Hepatocyte (in vitro differentiated cells): Measurements from ENCODE around the gene PLA2G4F.

Source experiments
- EZH2 ChIP-seq: fragments of 200-600 bp; sonication (generic); IDR thresholded peaks from 2 replicates; pipeline ENCODE4 v1.6.1; 2016; ENCODE audit warnings: antibody characterized with exemption, mild to moderate bottlenecking, borderline replicate concordance
- EZH2phosphoT487 ChIP-seq: fragments of 200-600 bp; sonication (generic); IDR thresholded peaks from one replicate; pipeline ENCODE4 v1.6.1; 2018; ENCODE audit warnings: antibody characterized with exemption, mild to moderate bottlenecking, low read depth, moderate library complexity; ENCODE audit not compliant: unreplicated experiment, severe bottlenecking
- TF ChIP-seq, protein P1 (sequence below): fragments of 200-600 bp; sonication (generic); IDR thresholded peaks from 2 replicates; pipeline ENCODE4 v1.5.1; 2016; ENCODE audit warnings: antibody characterized with exemption, mild to moderate bottlenecking; ENCODE audit not compliant: poor library complexity

DNA sequence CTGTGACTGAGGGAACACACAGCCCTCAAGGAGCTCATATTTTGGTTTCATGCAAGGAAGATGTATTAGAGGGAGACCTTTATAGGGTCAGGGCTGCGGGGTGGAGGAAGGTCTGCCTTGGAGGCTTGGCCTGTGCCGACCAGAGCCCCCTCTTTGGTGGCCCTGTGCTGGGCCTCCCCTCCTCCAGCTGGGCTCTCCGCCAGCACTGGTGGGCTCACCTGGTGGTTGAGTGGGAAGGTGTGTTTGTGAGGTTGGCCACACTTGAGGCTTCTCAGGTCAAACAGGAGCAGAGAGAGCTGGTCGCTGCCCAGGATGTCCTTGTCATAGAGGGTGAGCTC, 2.6 kb downstream of the PLA2G4F start:
- TF ChIP-seq EZH2phosphoT487 (no peak), EZH2 (no peak)
- TF ChIP-seq, protein P1, sequence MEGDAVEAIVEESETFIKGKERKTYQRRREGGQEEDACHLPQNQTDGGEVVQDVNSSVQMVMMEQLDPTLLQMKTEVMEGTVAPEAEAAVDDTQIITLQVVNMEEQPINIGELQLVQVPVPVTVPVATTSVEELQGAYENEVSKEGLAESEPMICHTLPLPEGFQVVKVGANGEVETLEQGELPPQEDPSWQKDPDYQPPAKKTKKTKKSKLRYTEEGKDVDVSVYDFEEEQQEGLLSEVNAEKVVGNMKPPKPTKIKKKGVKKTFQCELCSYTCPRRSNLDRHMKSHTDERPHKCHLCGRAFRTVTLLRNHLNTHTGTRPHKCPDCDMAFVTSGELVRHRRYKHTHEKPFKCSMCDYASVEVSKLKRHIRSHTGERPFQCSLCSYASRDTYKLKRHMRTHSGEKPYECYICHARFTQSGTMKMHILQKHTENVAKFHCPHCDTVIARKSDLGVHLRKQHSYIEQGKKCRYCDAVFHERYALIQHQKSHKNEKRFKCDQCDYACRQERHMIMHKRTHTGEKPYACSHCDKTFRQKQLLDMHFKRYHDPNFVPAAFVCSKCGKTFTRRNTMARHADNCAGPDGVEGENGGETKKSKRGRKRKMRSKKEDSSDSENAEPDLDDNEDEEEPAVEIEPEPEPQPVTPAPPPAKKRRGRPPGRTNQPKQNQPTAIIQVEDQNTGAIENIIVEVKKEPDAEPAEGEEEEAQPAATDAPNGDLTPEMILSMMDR: no peak
